ENCODE data around the gene KRTAP12-2. TPM values are rescaled to one million over a fixed set of nuclear protein-coding genes. Genes with fewer than 3 reads are reported as not detected.

Gene KRTAP12-2
- total RNA-seq, 3 donors from 2014 or later, result not detected

GRCh38 chr21:44623575-44623974 is 43.2 kb downstream of the KRTAP12-2 start:
- ATAC-seq (no peak), DNase-seq (no peak)
- peaks cover 31% of the 10 kb centered on the region for H3K4me1 Mint-ChIP-seq (ENCODE audit: low read depth)
- no peaks in the 10 kb centered on the region for H3K27me3 Mint-ChIP-seq (ENCODE audit: low read depth)
- no peak overlapping the region for H3K4me3 Mint-ChIP-seq
- H3K36me3 Mint-ChIP-seq (ENCODE audit: insufficient read depth), result peaks cover 11% of the 10 kb centered on the region
- H3K9me3 Mint-ChIP-seq, result peaks cover 44% of the 10 kb centered on the region

GRCh38 chr21:44619886-44620285 is 46.8 kb downstream of the KRTAP12-2 start:
- Mint-ChIP-seq H3K27me3 (ENCODE audit: low read depth) (no peaks in the 10 kb centered on the region), H3K9me3 (peaks cover 44% of the 10 kb centered on the region), H3K36me3 (ENCODE audit: insufficient read depth) (peaks cover 11% of the 10 kb centered on the region), H3K4me3 (no peak overlapping the region), H3K4me1 (ENCODE audit: low read depth) (peaks cover 49% of the 10 kb centered on the region)
- no peak for ATAC-seq
- DNase-seq, result no peak

DNA sequence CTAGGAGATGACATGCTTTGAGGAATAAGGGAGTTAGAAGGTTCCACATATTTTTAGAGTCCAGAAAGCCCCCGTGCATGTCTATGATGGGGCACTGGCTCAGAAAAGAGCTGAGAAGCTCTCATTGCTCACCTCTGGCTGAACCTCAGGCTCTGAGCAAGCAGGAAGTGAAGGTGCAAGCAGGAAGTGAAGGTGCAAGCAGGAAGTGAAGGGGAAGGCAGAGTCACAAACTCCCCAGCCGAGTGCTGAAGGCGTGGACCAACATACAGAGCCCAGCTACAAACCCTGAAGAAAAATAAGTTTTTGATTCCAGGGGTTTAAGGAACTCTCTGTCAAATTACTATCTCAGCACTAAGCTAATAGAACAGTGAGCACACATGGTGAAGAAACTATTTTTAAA is 47.8 kb downstream of the KRTAP12-2 start:
- H3K36me3 Mint-ChIP-seq (ENCODE audit: insufficient read depth), result peaks cover 9% of the 10 kb centered on the region
- DNase-seq, result peak; percentile 50
- ATAC-seq, result peak; percentile 96 to 100
- no peaks in the 10 kb centered on the region for H3K27me3 Mint-ChIP-seq (ENCODE audit: low read depth)
- peaks cover 50% of the 10 kb centered on the region for H3K4me1 Mint-ChIP-seq (ENCODE audit: low read depth)
- H3K4me3 Mint-ChIP-seq, result peak overlapping the region; percentile 49
- H3K9me3 Mint-ChIP-seq, result peaks cover 36% of the 10 kb centered on the region

- H3K9me3 Mint-ChIP-seq, result peaks cover 32% of the 10 kb centered on the region
- DNase-seq, result no peak
- H3K36me3 Mint-ChIP-seq (ENCODE audit: insufficient read depth), result peaks cover 8% of the 10 kb centered on the region
- no peaks in the 10 kb centered on the region for H3K27me3 Mint-ChIP-seq (ENCODE audit: low read depth)
- peak; percentile 42 to 44 for ATAC-seq
- H3K4me1 Mint-ChIP-seq (ENCODE audit: low read depth), result peaks cover 50% of the 10 kb centered on the region
- peak overlapping the region; percentile 49 for H3K4me3 Mint-ChIP-seq
Measured at GRCh38 chr21:44618504-44618903, 48.2 kb downstream of the KRTAP12-2 start.

- Mint-ChIP-seq H3K4me1 (ENCODE audit: low read depth) (peaks cover 50% of the 10 kb centered on the region), H3K9me3 (peaks cover 19% of the 10 kb centered on the region), H3K27me3 (ENCODE audit: low read depth) (no peaks in the 10 kb centered on the region), H3K4me3 (no peak overlapping the region), H3K36me3 (ENCODE audit: insufficient read depth) (peaks cover 8% of the 10 kb centered on the region)
- ATAC-seq (no peak), DNase-seq (no peak)
Measured at GRCh38 chr21:44617071-44617501, 49.6 kb downstream of the KRTAP12-2 start.

DNA sequence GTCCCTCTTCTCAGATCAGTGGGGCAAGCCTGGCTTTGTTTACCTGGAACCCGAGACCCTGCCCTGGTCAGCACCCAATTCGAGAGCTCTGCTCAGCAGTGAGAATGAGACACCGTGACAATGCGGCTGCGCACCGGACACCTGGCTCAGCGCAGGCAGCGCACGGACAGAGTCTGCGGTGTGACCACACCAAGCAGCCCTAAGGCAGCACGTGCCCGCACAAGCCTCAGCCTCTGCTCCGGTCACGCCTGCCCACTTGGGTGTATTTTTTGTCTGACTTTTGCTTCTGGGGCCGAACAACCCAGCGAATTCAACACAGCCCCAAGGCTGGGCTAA is 50.2 kb downstream of the KRTAP12-2 start:
- Mint-ChIP-seq H3K9me3 (peaks cover 19% of the 10 kb centered on the region), H3K27me3 (ENCODE audit: low read depth) (no peaks in the 10 kb centered on the region), H3K36me3 (ENCODE audit: insufficient read depth) (peaks cover 8% of the 10 kb centered on the region), H3K4me3 (no peak overlapping the region), H3K4me1 (ENCODE audit: low read depth) (peaks cover 50% of the 10 kb centered on the region)
- ATAC-seq, result no peak
- DNase-seq, result no peak

Other genes starting within 250 kb of the KRTAP12-2 start
- under 1 TPM; 0.24 to 0.57 (median 0.35) TPM for gene LRRC3, start 211.4 kb downstream of the KRTAP12-2 start, total RNA-seq
- not detected for gene KRTAP10-1, start 126.7 kb downstream of the KRTAP12-2 start, total RNA-seq
- gene KRTAP10-2, start 115.4 kb downstream of the KRTAP12-2 start, total RNA-seq, result not detected
- not detected for gene KRTAP10-3, start 108.1 kb downstream of the KRTAP12-2 start, total RNA-seq
- not detected for gene KRTAP10-4, start 93.2 kb downstream of the KRTAP12-2 start, total RNA-seq
- gene KRTAP10-5, start 86.3 kb downstream of the KRTAP12-2 start, total RNA-seq, result not detected
- not detected for gene KRTAP10-6, start 74.4 kb downstream of the KRTAP12-2 start, total RNA-seq
- gene KRTAP10-7, start 66.3 kb downstream of the KRTAP12-2 start, total RNA-seq, result not detected
- gene KRTAP10-8, start 54.8 kb downstream of the KRTAP12-2 start, total RNA-seq, result not detected
- gene KRTAP10-9, start 39.8 kb downstream of the KRTAP12-2 start, total RNA-seq, result not detected
- not detected for gene KRTAP10-10, start 29.6 kb downstream of the KRTAP12-2 start, total RNA-seq
- gene KRTAP10-11, start 20.5 kb downstream of the KRTAP12-2 start, total RNA-seq, result not detected
- gene KRTAP12-4, start 12.3 kb downstream of the KRTAP12-2 start, total RNA-seq, result not detected
- gene KRTAP12-3, start 9.0 kb downstream of the KRTAP12-2 start, total RNA-seq, result not detected
- gene KRTAP12-1, start 15.2 kb upstream of the KRTAP12-2 start, total RNA-seq, result not detected
- not detected for gene KRTAP10-12, start 30.2 kb upstream of the KRTAP12-2 start, total RNA-seq
- gene TSPEAR, start 44.6 kb upstream of the KRTAP12-2 start, total RNA-seq, result not detected
- 100 to 1,000 TPM; 138 to 144 (median 140) TPM for gene UBE2G2, start 134.9 kb upstream of the KRTAP12-2 start, total RNA-seq
- gene SUMO3, start 151.1 kb upstream of the KRTAP12-2 start, total RNA-seq, result 100 to 1,000 TPM in 1 of 3 donors, 10 to 100 TPM in 2; 87.0 to 107 (median 93.4) TPM
- 10 to 100 TPM; 33.8 to 37.6 (median 34.6) TPM for gene PTTG1IP, start 206.8 kb upstream of the KRTAP12-2 start, total RNA-seq